Activated B cell treated with CpG ODN at 0.5 μM for 24 hours (primary cell): ENCODE data around the gene TWF2. TPM values are rescaled to one million over a fixed set of nuclear protein-coding genes. Genes with fewer than 3 reads are reported as not detected.

Experiments used
- ATAC-seq: fragments of 200-7000 bp; cut with Tn5 transposase; one replicate; pipeline ENCODE4 v1.10.0; 2021; ENCODE audit warnings: low read depth, mild to moderate bottlenecking, moderate library complexity
- CTCF ChIA-PET: fragments of 350-600 bp; sonication (Branson Sonifier 250); formaldehyde crosslinking; loops from one replicate; lab custom pipeline; 2021; ENCODE audit warnings: antibody characterized with exemption; lab: Charles Lee
- POLR2A ChIA-PET: fragments of 350-600 bp; sonication (Branson Sonifier 250); formaldehyde crosslinking; loops from one replicate; lab custom pipeline; 2021; ENCODE audit warnings: antibody characterized with exemption; lab: Charles Lee
- DNase-seq: peaks from one replicate; pipeline ENCODE4 v3.0.0; 2022
- H3K27ac Mint-ChIP-seq: one replicate; pipeline ENCODE4 v1.8.0; 2020; ENCODE audit warnings: mixed read lengths
- H3K27me3 Mint-ChIP-seq: one replicate; pipeline ENCODE4 v1.8.0; 2021; ENCODE audit warnings: mixed read lengths
- H3K36me3 Mint-ChIP-seq: one replicate; pipeline ENCODE4 v1.8.0; 2021; ENCODE audit warnings: low read depth, mixed read lengths
- H3K4me1 Mint-ChIP-seq: one replicate; pipeline ENCODE4 v1.8.0; 2021; ENCODE audit warnings: mixed read lengths
- H3K4me3 Mint-ChIP-seq: one replicate; pipeline ENCODE4 v1.8.0; 2020; ENCODE audit warnings: mild to moderate bottlenecking, mixed read lengths
- H3K9me3 Mint-ChIP-seq: one replicate; pipeline ENCODE4 v1.8.0; 2020; ENCODE audit warnings: mixed read lengths
- intact Hi-C: fragments of 100-400 bp; cut with micrococcal nuclease; formaldehyde crosslinking; loops from one replicate; pipeline ENCODE4 v1.15.1; 2024
- total RNA-seq: library from RNA; stranded (reverse); gene quantifications from 2 replicates; pipeline ENCODE4 v1.2.3, GENCODE V29; 2022
- TF ChIP-seq, protein P1 (sequence below): fragments of 200-600 bp; IDR thresholded peaks from one replicate; pipeline ENCODE4 v1.8.0; 2022; ENCODE audit warnings: antibody characterized with exemption, mild to moderate bottlenecking

TWF2 gene
- total RNA-seq, 1 donor from 2014 or later, result 74.1 TPM

DNA sequence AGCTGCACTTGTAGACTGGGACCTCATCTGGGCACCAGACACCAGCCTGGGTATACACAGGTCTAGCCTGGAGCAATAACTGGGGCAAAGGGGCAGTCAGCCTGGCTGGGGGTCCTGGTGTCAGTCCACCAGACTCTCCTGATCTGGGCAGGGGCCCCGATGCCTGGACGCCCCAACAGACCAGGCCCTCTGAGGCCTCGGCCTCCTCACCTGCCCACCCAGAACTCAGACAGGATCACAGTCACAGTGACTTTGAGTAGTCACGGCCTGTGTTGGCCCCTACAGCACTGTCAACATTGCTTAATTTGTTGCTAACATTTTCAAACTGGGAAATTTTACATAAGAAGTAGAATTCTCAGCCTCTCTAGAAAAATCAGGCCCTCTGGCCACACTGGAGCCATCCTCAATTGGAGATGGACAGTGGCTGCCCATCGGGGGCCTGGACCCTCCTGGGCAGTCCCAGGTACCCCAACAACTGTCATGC, 5.8 kb downstream of the TWF2 start:
- ATAC-seq (no peak), DNase-seq (no peak)
- Mint-ChIP-seq H3K27me3 (no peaks in the 10 kb centered on the region), H3K27ac (no peak overlapping the region), H3K36me3 (peaks cover 58% of the 10 kb centered on the region), H3K4me3 (no peak overlapping the region), H3K9me3 (no peaks in the 10 kb centered on the region), H3K4me1 (peaks cover 50% of the 10 kb centered on the region)
- intact Hi-C loops, result no loop called here
- ChIA-PET CTCF (interaction anchor here (1.4 to 3.8 kb wide), 8 partner anchors 11 to 107 kb away, joined by 3 to 53 read pairs (median 11); partner anchors contain the start of genes GLYCTK, PPM1M and WDR82), POLR2A (interaction anchor here (2.2 to 3.0 kb wide), 4 partner anchors 7 to 55 kb away, joined by 12 to 31 read pairs (median 21); partner anchors contain the start of genes GLYCTK, TLR9 and WDR82)
- TF ChIP-seq, protein P1, sequence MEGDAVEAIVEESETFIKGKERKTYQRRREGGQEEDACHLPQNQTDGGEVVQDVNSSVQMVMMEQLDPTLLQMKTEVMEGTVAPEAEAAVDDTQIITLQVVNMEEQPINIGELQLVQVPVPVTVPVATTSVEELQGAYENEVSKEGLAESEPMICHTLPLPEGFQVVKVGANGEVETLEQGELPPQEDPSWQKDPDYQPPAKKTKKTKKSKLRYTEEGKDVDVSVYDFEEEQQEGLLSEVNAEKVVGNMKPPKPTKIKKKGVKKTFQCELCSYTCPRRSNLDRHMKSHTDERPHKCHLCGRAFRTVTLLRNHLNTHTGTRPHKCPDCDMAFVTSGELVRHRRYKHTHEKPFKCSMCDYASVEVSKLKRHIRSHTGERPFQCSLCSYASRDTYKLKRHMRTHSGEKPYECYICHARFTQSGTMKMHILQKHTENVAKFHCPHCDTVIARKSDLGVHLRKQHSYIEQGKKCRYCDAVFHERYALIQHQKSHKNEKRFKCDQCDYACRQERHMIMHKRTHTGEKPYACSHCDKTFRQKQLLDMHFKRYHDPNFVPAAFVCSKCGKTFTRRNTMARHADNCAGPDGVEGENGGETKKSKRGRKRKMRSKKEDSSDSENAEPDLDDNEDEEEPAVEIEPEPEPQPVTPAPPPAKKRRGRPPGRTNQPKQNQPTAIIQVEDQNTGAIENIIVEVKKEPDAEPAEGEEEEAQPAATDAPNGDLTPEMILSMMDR, result no peak

DNA sequence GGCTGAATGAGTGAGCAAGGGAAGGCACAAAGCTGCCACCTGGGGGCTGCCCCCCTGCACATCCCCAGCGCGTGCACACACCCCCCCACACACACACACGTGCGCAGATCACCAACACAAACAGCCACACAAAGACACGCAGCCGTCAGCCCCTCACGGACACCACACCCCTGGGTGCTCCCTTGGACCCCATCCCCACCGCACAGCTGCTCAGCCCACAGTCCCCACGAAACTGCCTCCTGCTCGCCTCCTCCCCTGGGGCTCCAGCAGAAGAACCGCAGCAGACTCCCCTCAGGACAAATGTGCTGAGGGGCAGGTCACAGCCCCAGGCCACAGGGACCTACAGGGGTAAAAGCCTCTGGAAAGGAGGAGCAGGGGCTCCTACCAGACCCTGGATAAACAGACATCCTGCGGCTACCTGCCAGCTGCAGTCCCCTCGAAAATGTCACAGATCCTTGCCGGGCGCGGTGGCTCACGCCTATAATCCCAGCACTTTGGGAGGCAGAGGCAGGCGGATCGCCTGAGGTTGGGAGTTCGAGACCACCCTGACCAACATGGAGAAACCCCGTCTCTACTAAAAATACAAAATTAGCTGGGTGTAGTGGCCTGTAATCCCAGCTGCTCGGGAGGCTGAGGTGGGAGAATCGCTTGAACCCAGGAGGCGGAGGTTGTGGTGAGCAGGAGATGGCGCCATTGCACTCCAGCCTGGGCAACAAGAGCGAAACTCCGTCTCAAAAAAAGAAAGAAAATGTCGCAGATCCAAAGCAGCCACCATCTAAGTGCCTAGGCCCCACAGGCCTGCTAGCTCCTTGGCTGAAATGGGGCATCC, 6.5 kb downstream of the TWF2 start:
- Mint-ChIP-seq H3K4me3 (no peak overlapping the region), H3K36me3 (peaks cover 64% of the 10 kb centered on the region), H3K27ac (no peak overlapping the region), H3K27me3 (no peaks in the 10 kb centered on the region), H3K9me3 (no peaks in the 10 kb centered on the region), H3K4me1 (peaks cover 50% of the 10 kb centered on the region)
- POLR2A ChIA-PET, result interaction anchor here (1.4 to 3.0 kb wide), 5 partner anchors 8 to 56 kb away, joined by 4 to 31 read pairs (median 18); partner anchors contain the start of genes GLYCTK and WDR82
- no peak for ATAC-seq
- CTCF ChIA-PET, result interaction anchor here (1.1 to 3.8 kb wide), 14 partner anchors 11 to 107 kb away, joined by 3 to 53 read pairs (median 7); partner anchors contain the start of genes GLYCTK, PPM1M and WDR82
- TF ChIP-seq, protein P1, result no peak
- intact Hi-C loops, result no loop called here
- no peak for DNase-seq

DNA sequence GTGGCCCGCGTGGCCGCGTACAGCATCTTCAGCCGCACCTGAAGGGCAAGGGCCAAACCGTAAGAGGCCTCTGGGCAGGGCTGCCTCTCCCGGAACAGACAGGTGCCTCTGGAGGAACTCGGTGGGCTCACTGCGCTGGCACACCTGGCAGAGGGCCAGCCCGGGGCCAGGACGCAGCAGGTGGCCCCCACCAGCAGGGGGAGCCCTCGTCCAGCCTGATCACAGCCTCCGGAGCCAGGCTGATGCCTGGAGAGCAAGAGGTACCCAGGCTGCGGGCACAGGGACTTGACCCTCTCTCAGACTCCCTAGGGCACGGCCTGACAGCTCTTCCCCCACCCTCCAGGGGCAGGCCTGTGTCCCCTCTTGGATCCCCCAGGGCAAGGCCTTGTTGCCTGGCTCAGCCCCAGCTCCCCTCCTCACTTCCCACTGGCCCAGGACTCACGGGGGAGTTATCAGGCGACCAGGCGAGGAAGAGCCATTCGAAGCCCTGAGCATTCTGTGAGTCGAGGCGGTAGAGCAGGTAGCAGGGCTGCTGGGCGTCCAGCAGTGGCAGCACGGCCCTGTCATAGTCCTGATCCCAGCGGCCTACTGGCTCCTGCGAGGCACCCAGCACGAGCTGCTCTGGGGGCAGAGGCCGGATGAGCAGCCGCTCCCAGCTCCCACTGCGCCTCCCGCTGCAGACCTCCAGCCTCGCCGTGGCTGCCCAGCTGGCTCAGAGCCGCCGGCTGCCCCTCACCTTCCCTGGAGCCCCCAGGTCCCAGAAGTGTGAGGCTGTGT, 7.3 kb downstream of the TWF2 start:
- ATAC-seq (peak; percentile 90), DNase-seq (peak; percentile 89)
- intact Hi-C loops, result loop anchor here (1.0 kb wide), 5 partner anchors 8 to 108 kb away; partner anchors contain the start of genes TWF2 and WDR82
- ChIA-PET CTCF (interaction anchor here (0.7 to 3.8 kb wide), 19 partner anchors 10 to 179 kb away, joined by 3 to 53 read pairs (median 5); partner anchors contain the start of genes GLYCTK, PPM1M and WDR82), POLR2A (interaction anchor here (0.7 to 3.0 kb wide), 9 partner anchors 9 to 57 kb away, joined by 3 to 31 read pairs (median 8); partner anchors contain the start of genes GLYCTK, PPM1M and WDR82)
- Mint-ChIP-seq H3K27me3 (no peaks in the 10 kb centered on the region), H3K36me3 (peaks cover 65% of the 10 kb centered on the region), H3K4me1 (peaks cover 50% of the 10 kb centered on the region), H3K27ac (no peak overlapping the region), H3K4me3 (no peak overlapping the region), H3K9me3 (no peaks in the 10 kb centered on the region)
- TF ChIP-seq, protein P1, result peak; percentile 41

DNA sequence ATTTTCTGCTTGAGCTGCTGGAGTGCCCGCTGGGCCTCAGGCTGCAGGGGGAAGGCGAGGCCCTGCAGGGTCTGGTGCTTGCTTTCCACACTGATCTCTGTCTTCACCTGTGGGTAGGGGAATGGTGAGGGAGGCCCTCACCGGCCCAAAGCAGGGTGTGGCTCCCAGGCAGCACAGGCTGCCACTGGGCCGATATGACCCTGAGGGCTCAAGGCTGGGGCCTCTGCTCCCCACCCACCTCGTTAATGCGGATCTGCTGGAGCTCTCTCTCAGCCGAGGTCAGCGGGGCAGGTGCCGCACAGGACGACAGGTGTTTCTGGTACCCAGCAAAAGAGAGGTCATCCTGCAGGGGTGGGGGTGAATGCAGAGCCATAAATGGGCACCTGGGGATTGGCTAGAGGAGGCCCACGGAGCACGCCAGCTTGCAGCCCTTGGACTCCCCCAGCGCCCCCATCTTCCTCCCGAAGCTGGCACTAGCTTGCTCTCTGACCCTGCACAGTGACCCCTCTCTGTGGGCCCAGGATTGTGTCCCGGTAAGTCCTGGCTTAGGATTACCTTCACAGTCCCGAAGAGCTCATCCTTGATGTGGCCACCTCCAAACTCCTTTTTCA, 8.0 kb downstream of the TWF2 start:
- CTCF ChIA-PET, result interaction anchor here (0.7 to 3.8 kb wide), 17 partner anchors 10 to 217 kb away, joined by 3 to 53 read pairs (median 4); partner anchors contain the start of genes GLYCTK and WDR82
- Mint-ChIP-seq H3K4me1 (peaks cover 50% of the 10 kb centered on the region), H3K9me3 (no peaks in the 10 kb centered on the region), H3K36me3 (peaks cover 63% of the 10 kb centered on the region), H3K4me3 (no peak overlapping the region), H3K27me3 (no peaks in the 10 kb centered on the region), H3K27ac (no peak overlapping the region)
- no peak for ATAC-seq
- intact Hi-C loops, result loop anchor here (1.0 kb wide), 5 partner anchors 8 to 108 kb away; partner anchors contain the start of genes TWF2 and WDR82
- TF ChIP-seq, protein P1, result no peak
- POLR2A ChIA-PET, result interaction anchor here (0.7 to 3.0 kb wide), 9 partner anchors 8 to 57 kb away, joined by 3 to 31 read pairs (median 8); partner anchors contain the start of genes GLYCTK, PPM1M and WDR82
- DNase-seq, result no peak
